WTC11 (cell line): Measurements from ENCODE around the gene CAMK2D. TPM values are rescaled to one million over a fixed set of nuclear protein-coding genes. Genes with fewer than 3 reads are reported as not detected.

Experiments
- ATAC-seq: fragments of 200-7000 bp; cut with Tn5 transposase; 2 replicates; pipeline ENCODE4 v1.10.0; 2021; ENCODE audit warnings: mild to moderate bottlenecking, moderate library complexity
- CTCF ChIA-PET: fragments of 300-600 bp; sonication (Branson Sonifier 250); formaldehyde crosslinking; loops from one replicate; lab custom pipeline; 2021; ENCODE audit warnings: antibody characterized with exemption; lab: Charles Lee
- POLR2A ChIA-PET: fragments of 350-600 bp; sonication (Branson Sonifier 250); formaldehyde crosslinking; loops from one replicate; lab custom pipeline; 2021; ENCODE audit warnings: antibody characterized with exemption; lab: Charles Lee
- DNase-seq: peaks from one replicate; pipeline ENCODE4 v3.0.0; 2021; ENCODE audit warnings: low spot score
- H3K27ac Mint-ChIP-seq: 2 replicates; pipeline ENCODE4 v1.8.0; 2021; ENCODE audit warnings: mixed read lengths
- H3K27me3 Mint-ChIP-seq: 2 replicates; pipeline ENCODE4 v1.8.0; 2021; ENCODE audit warnings: low read depth, mild to moderate bottlenecking, moderate library complexity, mixed read lengths
- H3K36me3 Mint-ChIP-seq: 2 replicates; pipeline ENCODE4 v1.8.0; 2021; ENCODE audit warnings: mixed read lengths
- H3K4me1 Mint-ChIP-seq: 2 replicates; pipeline ENCODE4 v1.8.0; 2022; ENCODE audit warnings: mixed read lengths
- H3K4me3 Mint-ChIP-seq: 2 replicates; pipeline ENCODE4 v1.8.0; 2021; ENCODE audit warnings: mild to moderate bottlenecking, moderate library complexity, mixed read lengths
- H3K9me3 Mint-ChIP-seq: 2 replicates; pipeline ENCODE4 v1.8.0; 2021; ENCODE audit warnings: mixed read lengths
- ATF1 ChIP-seq: sonication (generic); formaldehyde crosslinking; IDR thresholded peaks from 2 replicates; pipeline ENCODE4 v1.8.1; 2023; ENCODE audit warnings: mild to moderate bottlenecking, moderate library complexity, missing genetic modification reagents
- ATF2 ChIP-seq: sonication (generic); formaldehyde crosslinking; IDR thresholded peaks from 2 replicates; pipeline ENCODE4 v1.8.1; 2022; ENCODE audit warnings: low read depth, missing genetic modification reagents, borderline replicate concordance
- CBFB ChIP-seq: sonication (generic); formaldehyde crosslinking; IDR thresholded peaks from 2 replicates; pipeline ENCODE4 v1.8.1; 2022; ENCODE audit warnings: mild to moderate bottlenecking, low read depth, missing genetic modification reagents
- CREM ChIP-seq: sonication (generic); formaldehyde crosslinking; IDR thresholded peaks from 2 replicates; pipeline ENCODE4 v1.8.1; 2022; ENCODE audit warnings: mild to moderate bottlenecking, missing genetic modification reagents, moderate library complexity
- ELF4 ChIP-seq: sonication (generic); formaldehyde crosslinking; IDR thresholded peaks from 2 replicates; pipeline ENCODE4 v1.8.1; 2022; ENCODE audit warnings: low read depth, mild to moderate bottlenecking, moderate library complexity, missing genetic modification reagents
- EMX1 ChIP-seq: fragments of 250-450 bp; sonication (Bioruptor Pico); IDR thresholded peaks from 2 replicates; pipeline ENCODE4 v1.8.0; 2021; ENCODE audit warnings: mild to moderate bottlenecking
- ERG ChIP-seq: fragments of 250-450 bp; sonication (Bioruptor Pico); IDR thresholded peaks from 2 replicates; pipeline ENCODE4 v1.8.0; 2021; ENCODE audit warnings: mild to moderate bottlenecking
- ESRRA ChIP-seq: sonication (generic); formaldehyde crosslinking; IDR thresholded peaks from 2 replicates; pipeline ENCODE4 v1.8.1; 2022; ENCODE audit warnings: mild to moderate bottlenecking, missing genetic modification reagents, borderline replicate concordance
- FOXK1 ChIP-seq: sonication (generic); formaldehyde crosslinking; IDR thresholded peaks from 2 replicates; pipeline ENCODE4 v1.8.0; 2022; ENCODE audit warnings: mild to moderate bottlenecking, moderate library complexity, missing genetic modification reagents
- FOXP1 ChIP-seq: sonication (generic); formaldehyde crosslinking; IDR thresholded peaks from 2 replicates; pipeline ENCODE4 v1.8.0; 2022; ENCODE audit warnings: missing genetic modification reagents, mild to moderate bottlenecking, moderate library complexity, borderline replicate concordance
- IRF2 ChIP-seq: sonication (generic); formaldehyde crosslinking; IDR thresholded peaks from 2 replicates; pipeline ENCODE4 v1.8.0; 2022; ENCODE audit warnings: low read depth, missing genetic modification reagents, borderline replicate concordance
- MLX ChIP-seq: sonication (generic); formaldehyde crosslinking; IDR thresholded peaks from 2 replicates; pipeline ENCODE4 v1.8.1; 2023; ENCODE audit warnings: mild to moderate bottlenecking, missing genetic modification reagents, moderate library complexity
- NFATC4 ChIP-seq: fragments of 250-450 bp; sonication (Bioruptor Pico); IDR thresholded peaks from 2 replicates; pipeline ENCODE4 v1.9.0; 2021; ENCODE audit warnings: mild to moderate bottlenecking
- NR3C1 ChIP-seq: sonication (generic); formaldehyde crosslinking; conservative IDR thresholded peaks from 2 replicates; pipeline ENCODE4 v1.8.1; 2023; ENCODE audit warnings: low read depth, mild to moderate bottlenecking, missing genetic modification reagents
- STAT6 ChIP-seq: sonication (generic); formaldehyde crosslinking; conservative IDR thresholded peaks from 2 replicates; pipeline ENCODE4 v1.8.1; 2023; ENCODE audit warnings: mild to moderate bottlenecking, low read depth, missing genetic modification reagents, moderate library complexity
- TEAD1 ChIP-seq: sonication (generic); formaldehyde crosslinking; IDR thresholded peaks from 2 replicates; pipeline ENCODE4 v1.8.0; 2022; ENCODE audit warnings: mild to moderate bottlenecking, missing genetic modification reagents
- TEAD4 ChIP-seq: sonication (generic); formaldehyde crosslinking; IDR thresholded peaks from 2 replicates; pipeline ENCODE4 v1.8.0; 2022; ENCODE audit warnings: mild to moderate bottlenecking, missing genetic modification reagents
- USF1 ChIP-seq: sonication (generic); formaldehyde crosslinking; IDR thresholded peaks from 2 replicates; pipeline ENCODE4 v1.8.0; 2022; ENCODE audit warnings: mild to moderate bottlenecking, missing genetic modification reagents
- ZNF121 ChIP-seq: sonication (generic); formaldehyde crosslinking; IDR thresholded peaks from 2 replicates; pipeline ENCODE4 v1.8.0; 2023; ENCODE audit warnings: missing genetic modification reagents
- ZNF232 ChIP-seq: sonication (generic); formaldehyde crosslinking; IDR thresholded peaks from 2 replicates; pipeline ENCODE4 v1.8.0; 2022; ENCODE audit warnings: mild to moderate bottlenecking, missing genetic modification reagents
- ZNF512 ChIP-seq: sonication (generic); formaldehyde crosslinking; IDR thresholded peaks from 2 replicates; pipeline ENCODE4 v1.8.1; 2022; ENCODE audit warnings: missing genetic modification reagents, borderline replicate concordance
- total RNA-seq: library from RNA; stranded (reverse); gene quantifications from 3 replicates; pipeline ENCODE4 v1.2.3, GENCODE V29; 2021

Gene CAMK2D
- total RNA-seq, 1 experiment from 2014 or later, result 16.5 TPM

- TF ChIP-seq ZNF512 (CRISPR knock-in tag) (no peak), ELF4 (CRISPR knock-in tag) (no peak), EMX1 (CRISPR knock-in tag) (no peak), ATF1 (CRISPR knock-in tag) (no peak), FOXP1 (no peak), ATF2 (CRISPR knock-in tag) (no peak), ZNF232 (CRISPR knock-in tag) (no peak)
Observed at GRCh38 chr4:113575401-113575800, 186.1 kb downstream of the CAMK2D start (continued).

- Mint-ChIP-seq H3K4me1 (peaks cover 38% of the 10 kb centered on the region), H3K27ac (no peak overlapping the region), H3K4me3 (no peak overlapping the region), H3K36me3 (0 out of 2 replicates have a peak, but pooled peaks cover 3% of the 10 kb centered on the region), H3K27me3 (no peaks in the 10 kb centered on the region), H3K9me3 (peaks cover 11% of the 10 kb centered on the region)
- DNase-seq (no peak), ATAC-seq (no peak)
- ChIA-PET POLR2A (no interaction called here), CTCF (interaction anchor here (1.4 to 1.7 kb wide), 2 partner anchors 27 kb away, joined by 5 to 7 read pairs; no protein-coding TSS in a partner anchor)
- TF ChIP-seq TEAD1 (CRISPR knock-in tag) (no peak), USF1 (CRISPR knock-in tag) (no peak), ERG (CRISPR knock-in tag) (no peak), MLX (CRISPR knock-in tag) (no peak), STAT6 (CRISPR knock-in tag) (no peak), ESRRA (no peak), CBFB (CRISPR knock-in tag) (no peak), NR3C1 (no peak), ZNF232 (CRISPR knock-in tag) (no peak), IRF2 (CRISPR knock-in tag) (no peak), CREM (CRISPR knock-in tag) (no peak), FOXK1 (CRISPR knock-in tag) (no peak), TEAD4 (CRISPR knock-in tag) (no peak), NFATC4 (no peak), EMX1 (CRISPR knock-in tag) (no peak), ZNF121 (CRISPR knock-in tag) (no peak)
Observed at GRCh38 chr4:113574636-113575103, 186.9 kb downstream of the CAMK2D start.
